GM19239 (cell line): ENCODE measurements around the gene NOL6.
"Not testable (repeated sequence)": the region's sequence is repeated elsewhere in the genome, so short reads cannot be mapped to it uniquely, and the experiment has no call there.

ENCODE experiments used
- DNase-seq: peaks from one replicate; pipeline ENCODE4 v3.0.0; 2011; ENCODE audit warnings: low spot score; ENCODE audit not compliant: insufficient read length
- FAIRE-seq: peaks from 2 replicates; lab custom pipeline; 2011; peaks lifted over from hg19 to GRCh38; lab: Jason Lieb, UNC

The NOL6 gene

DNA sequence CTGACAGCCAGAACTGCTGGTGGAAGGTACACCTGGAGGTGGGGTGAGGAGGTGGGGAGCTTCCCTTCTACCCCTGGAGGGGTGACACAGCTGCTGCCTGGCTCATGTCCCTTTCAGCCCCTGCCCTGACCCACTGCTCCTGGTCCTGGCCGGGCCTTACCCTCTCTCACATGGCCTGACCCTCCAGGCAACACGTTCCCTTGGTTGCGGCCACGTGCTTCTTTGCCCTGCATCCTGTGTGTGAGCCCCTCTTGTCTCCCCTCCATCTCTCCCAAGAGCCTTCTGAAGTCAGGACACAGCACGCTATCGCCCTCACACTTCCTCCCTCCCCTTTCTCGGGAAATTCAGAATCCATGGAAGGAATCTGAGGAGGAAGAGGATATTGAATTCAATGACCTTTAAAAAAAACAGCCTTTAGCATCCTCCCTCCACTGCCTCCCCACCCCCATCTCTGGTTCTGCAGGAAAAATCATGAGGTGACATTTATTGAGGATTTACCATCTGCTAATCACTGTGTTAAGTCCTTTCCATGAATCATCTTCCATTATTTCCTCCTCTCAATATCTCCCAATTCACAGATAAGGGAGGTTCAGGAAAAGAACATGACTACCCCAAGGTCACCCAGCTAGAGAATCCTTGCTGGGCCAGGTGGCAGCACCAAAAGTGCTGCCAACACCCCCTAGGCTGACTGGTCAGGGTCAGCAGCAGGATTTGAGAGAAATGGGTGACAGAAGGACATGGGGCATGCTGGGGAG lies 34.6 kb downstream of the NOL6 start:
- no peak for FAIRE-seq

GRCh38 chr9:33437898-33438297 lies 35.8 kb downstream of the NOL6 start:
- FAIRE-seq, result no peak
- no peak for DNase-seq

More for the DNA sequence above, 34.6 kb downstream of the NOL6 start:
- DNase-seq, result no peak

DNA sequence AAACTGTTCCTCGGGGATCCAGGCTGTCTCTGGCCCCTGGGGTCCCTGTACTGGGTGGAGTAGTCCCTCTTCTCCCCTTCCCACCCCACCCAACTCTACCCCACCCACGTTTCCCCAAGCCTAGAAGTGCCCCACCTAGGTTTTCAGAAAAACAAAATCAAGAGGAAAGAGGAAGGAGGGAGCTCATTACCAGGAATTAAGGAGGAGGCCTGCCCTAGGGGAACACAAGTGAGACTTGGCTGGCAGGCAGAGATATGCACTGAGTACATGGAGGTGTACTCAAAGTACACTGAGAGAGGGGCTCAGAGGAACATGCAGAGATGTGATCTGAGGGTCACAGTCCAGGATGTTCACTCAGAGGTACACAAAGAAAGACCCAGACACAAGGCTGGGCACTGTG lies 36.5 kb downstream of the NOL6 start:
- FAIRE-seq, result no peak

DNA sequence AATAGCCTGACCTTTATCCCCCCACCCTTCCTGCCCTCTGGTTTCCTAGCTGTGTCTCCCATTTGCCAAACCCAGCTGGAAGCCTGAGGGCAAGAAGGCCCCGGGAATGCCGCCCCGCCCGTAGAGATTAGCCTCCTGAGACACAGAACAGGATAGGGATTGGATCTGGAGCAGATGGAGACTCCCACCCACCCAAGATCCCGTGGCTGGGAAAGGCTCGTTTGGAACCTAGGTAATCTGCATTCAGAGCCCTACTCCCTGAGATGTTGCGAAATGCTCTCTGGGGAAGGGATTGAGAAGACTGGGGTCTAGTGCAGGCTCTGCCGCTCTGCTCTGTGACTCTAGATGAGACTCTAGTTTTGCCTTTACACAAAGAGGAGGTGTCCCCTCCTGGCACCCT lies 37.3 kb downstream of the NOL6 start:
- DNase-seq, result no peak
- FAIRE-seq, result no peak

More for the DNA sequence above, 36.5 kb downstream of the NOL6 start:
- no peak for DNase-seq

- DNase-seq (no peak), FAIRE-seq (no peak)
These were observed 37.9 kb downstream of the NOL6 start for GRCh38 chr9:33435821-33436277.

GRCh38 chr9:33434317-33435105 lies 39.2 kb downstream of the NOL6 start:
- DNase-seq, result no peak
- FAIRE-seq, result no peak

DNA sequence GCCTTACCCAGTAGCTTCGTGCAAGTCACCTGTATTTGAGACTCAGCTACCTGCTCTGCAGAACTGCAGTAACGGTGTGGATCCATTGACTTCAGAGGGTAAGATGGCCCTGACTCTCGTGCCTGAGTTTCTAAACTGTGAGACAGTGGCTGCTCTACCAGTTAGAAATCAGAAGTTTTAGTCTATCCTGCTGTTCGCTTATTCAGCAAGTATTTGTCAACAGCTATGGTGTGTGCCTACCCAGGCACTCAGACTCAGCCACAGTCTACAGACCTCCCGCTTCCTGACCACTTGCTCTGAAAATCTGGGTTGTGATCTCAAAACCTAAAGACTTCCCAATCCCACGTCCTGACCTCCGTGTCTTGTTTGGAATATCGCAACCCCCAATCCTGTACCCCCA lies 39.9 kb downstream of the NOL6 start:
- DNase-seq, result no peak
- no peak for FAIRE-seq

DNA sequence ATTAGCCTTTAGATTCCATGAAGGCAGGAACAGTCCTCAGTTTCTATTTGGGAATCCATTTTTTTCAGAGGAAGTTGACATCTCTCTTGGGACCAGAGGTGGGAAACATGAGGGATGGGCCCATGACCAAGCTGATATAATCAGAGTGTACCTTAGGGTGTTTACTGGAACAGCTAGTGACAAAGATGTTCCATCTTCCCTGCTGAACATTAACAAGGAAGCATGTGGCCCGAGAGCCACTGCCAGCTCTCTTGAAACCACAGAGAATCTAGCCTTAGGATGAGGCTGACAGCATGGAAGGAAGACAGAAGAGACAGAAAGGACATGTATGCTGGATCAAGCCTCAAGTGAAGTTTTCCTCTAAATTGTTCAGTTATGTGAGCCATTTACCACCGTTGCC lies 42.3 kb downstream of the NOL6 start:
- DNase-seq (no peak), FAIRE-seq (no peak)

DNA sequence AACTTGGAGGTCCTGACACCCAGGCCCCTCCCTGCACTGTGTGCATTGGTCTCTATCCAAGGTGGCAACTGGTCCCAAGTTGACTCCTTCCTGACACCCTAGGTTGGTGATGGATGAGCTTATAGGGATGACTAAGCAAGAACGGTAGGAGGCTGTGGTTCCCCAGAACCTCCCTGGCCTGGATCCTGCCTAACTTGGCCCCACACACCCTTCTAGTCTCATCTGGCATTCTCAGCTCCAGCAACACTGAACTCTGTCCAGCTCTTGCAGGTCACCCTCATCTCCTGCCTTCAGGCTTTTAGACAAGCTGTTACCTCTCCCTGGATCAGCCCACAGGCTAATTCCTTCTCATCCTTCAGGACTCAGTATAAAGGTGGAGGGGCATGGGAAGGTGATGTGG lies 42.8 kb downstream of the NOL6 start:
- FAIRE-seq (no peak), DNase-seq (no peak)

GRCh38 chr9:33429256-33429985 lies 44.3 kb downstream of the NOL6 start:
- FAIRE-seq (no peak), DNase-seq (no peak)

DNA sequence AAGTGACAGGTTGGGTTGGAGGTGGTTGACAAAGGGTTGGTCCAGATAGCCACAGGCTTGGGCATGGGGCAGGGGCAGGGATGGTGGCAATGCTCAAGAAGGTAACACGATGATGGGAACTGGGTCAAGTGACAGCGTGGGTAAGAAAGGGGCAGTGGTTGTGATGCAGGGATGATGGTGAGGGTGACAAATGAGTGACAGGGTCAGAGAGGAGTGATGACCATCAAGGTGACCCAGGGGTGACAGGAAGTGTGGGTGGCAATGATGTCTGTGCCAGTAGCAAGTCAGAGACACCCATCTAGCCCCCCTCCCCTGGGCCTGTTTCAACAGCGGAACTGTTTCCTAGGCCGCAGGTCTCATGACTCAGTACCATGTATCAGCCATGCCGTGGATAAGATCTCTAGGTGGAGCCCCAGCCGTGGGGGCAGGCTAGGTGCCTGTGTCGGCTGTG lies 46.9 kb downstream of the NOL6 start:
- no peak for DNase-seq
- no peak for FAIRE-seq

DNA sequence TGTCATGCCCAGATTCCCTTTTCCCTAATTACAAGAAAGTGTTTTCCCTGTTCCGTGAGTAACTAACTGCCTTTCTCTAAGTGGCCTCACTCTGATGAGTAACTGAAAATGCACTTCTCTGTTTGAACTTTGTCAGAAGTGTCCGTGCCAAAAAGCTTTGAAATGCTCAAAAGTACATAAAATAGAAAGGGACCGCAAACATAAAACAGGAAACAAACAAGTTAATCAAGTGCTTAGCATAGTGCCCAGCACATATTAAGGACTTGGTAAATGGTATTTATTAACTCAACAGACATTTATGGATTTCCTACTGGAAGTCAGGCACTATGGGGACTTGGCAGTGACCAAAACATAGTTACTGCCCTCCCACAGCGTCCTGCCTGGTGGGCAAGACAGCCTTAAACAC lies 48.6 kb downstream of the NOL6 start:
- no peak for FAIRE-seq
- DNase-seq, result no peak

DNA sequence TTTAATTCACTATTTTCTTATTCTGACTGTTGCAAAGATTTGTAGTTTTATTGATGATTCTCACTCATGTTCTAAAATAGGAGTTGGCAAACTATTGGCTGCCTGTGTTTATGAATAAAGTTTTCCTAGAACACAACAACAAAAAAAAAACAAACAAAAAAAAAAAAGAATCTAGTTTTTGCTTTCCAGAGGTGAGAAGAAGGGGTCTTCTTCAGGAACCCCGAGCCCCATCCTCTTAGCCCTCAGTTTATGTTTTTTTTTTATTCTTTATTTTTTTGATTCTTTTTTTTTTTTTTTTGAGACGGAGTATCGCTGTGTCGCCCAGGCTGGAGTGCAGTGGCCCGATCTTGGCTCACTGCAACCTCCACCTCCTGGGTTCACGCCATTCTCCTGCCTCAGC lies 49.2 kb downstream of the NOL6 start:
- FAIRE-seq, DNase-seq: not testable (repeated sequence)

DNA sequence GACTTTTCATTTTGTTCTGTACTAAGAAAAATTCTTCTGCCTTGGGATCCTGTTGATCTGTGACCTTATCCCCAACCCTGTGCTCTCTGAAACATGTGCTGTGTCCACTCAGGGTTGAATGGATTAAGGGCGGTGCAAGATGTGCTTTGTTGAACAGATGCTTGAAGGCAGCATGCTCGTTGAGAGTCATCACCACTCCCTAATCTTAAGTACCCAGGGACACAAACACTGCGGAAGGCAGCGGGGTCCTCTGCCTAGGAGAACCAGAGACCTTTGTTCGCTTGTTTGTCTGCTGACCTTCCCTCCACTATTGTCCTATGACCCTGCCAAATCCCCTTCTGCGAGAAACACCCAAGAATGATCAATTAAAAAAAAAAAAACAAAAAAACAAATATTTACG lies 49.7 kb downstream of the NOL6 start:
- not testable (repeated sequence) for FAIRE-seq, DNase-seq

- DNase-seq (no peak), FAIRE-seq (no peak)
These were observed 53.9 kb downstream of the NOL6 start for GRCh38 chr9:33419708-33420303.

DNA sequence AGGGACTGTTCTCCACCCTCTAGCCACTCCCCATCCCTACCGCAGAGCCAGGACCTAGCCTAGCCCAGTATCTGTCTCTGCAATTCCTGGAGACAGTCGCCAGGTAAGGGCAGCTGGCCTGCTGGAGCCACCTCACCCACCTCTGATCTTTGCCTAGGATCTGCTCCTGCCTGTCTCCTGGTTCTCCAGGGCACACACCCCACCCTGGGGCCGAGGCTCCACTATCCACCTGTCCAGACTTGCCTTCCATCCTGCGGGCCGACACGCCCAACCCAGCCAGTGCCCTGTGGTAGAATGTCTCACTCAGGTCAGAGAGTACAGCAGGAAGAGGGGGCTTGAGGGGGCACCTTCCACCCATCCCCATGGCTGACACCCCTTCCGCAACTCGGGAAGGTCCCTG lies 55.6 kb downstream of the NOL6 start:
- FAIRE-seq (no peak), DNase-seq (no peak)

DNA sequence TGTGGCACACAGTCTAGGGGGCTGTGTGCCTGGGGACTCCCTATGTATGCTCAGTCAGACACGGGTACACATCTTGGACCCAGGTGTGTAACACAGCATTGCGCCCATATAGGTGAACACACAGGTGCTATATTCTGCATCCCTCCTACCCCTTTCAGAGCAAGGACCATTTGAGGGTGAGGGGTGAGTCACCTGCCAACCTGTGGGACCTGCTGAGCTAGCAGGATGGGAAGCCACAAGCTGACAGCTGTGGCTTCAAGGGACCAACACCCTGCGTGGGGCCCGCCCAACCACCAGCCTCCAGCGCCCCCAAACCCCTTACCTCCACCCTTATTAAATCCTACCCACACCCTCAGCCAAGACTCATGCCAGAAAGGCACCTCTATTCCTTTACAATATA lies 56.7 kb downstream of the NOL6 start:
- FAIRE-seq (no peak), DNase-seq (no peak)

- no peak for FAIRE-seq
- DNase-seq, result peak; percentile 71
These were observed 58.2 kb downstream of the NOL6 start for GRCh38 chr9:33415501-33416038.

DNA sequence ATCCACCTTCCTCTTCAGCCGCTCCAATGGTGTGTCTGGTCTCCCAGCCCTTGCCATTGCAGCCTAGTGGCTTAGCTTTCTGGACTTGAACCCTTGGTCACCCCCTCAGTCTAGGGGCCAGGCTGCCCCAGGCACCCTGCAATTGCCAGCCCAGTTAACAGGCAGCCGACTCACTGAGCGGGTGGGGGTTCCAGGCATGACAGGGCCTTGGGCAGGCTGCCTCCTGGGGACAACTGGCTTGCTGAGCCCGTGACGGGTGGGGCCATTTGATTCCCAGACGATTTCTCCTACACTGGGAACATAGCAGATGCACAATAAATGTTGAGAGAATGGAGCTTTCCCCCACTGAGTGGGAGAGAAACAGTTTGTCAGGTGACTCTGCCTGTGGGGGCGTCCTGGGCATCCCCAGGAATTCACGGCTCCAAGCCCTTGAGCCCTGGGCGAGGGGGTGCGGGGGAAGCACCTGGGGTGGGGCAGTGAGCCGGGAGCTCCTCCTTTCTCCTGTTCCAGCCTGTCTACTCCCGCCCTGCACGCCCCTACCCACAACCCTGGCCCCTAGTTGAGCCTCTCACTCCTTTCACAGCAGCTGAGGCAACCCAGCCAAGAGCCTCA lies 58.7 kb downstream of the NOL6 start:
- no peak for DNase-seq
- FAIRE-seq, result no peak

DNA sequence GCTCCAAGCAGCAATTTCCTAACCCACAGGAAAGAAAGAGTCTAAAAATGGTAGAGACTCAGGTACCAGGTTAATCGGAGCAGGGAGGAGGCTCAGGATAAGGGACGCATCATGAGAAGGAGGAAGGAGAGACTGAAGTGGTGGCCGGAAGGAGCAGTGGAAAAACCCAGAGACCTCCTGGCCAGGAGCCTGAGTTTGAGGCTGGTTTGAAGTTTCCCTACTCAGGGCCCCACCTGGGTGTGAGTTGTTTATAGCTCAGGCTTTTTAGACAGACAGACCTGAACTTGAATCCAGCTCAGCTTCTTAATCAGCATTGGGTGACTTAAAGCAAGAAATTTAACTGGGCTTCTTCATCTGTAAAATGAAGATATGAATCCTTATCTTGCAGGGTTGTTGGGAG lies 59.5 kb downstream of the NOL6 start:
- FAIRE-seq (no peak), DNase-seq (no peak)
